SK-N-SH (cell line): ENCODE data around the gene ASTL. TPM values are rescaled to one million over a fixed set of nuclear protein-coding genes. Genes with fewer than 3 reads are reported as not detected.

Experiments
- CTCF ChIA-PET: fragments of 300-600, 350-600 bp; formaldehyde crosslinking; extraction: SDS; loops from one replicate; lab custom pipeline; 2021; lab: Yijun Ruan, JAX
- POLR2A ChIA-PET: fragments of 350-600 bp; sonication (Branson Sonifier 250); formaldehyde crosslinking; extraction: SDS; loops from one replicate; lab custom pipeline; 2020; ENCODE audit warnings: antibody characterized with exemption, inconsistent platforms; lab: Yijun Ruan, JAX
- DNase-seq: peaks from one replicate; pipeline ENCODE4 v3.0.0; 2012
- H2AFZ ChIP-seq: fragments of 200-600 bp; sonication (generic); 2 replicates; pipeline ENCODE4 v1.8.1; 2016; ENCODE audit warnings: antibody characterized with exemption, mild to moderate bottlenecking, low read depth
- H3F3A ChIP-seq: fragments of 200-600 bp; sonication (generic); replicated peaks from 2 replicates; pipeline ENCODE3; 2016; ENCODE audit warnings: antibody characterized with exemption, mild to moderate bottlenecking; ENCODE audit not compliant: insufficient read depth
- H3K27ac ChIP-seq, 2 experiments: fragments of 200-500 bp in 1 of 2; fragments of 200-600 bp in 1 of 2; sonication (Bioruptor generic) in 1 of 2; sonication (generic), shearing (Covaris generic) in 1 of 2; 2 replicates each; pipeline versions ENCODE4 v1.5.1 to v1.6.1; 2014 to 2016; ENCODE audit warnings: low read depth in 2 of 2, inconsistent platforms in 1 of 2, low read length in 1 of 2, mild to moderate bottlenecking in 1 of 2, mixed read lengths in 1 of 2
- H3K27me3 ChIP-seq: fragments of 200-600 bp; sonication (generic), shearing (Covaris generic); 2 replicates; pipeline ENCODE4 v1.6.1; 2016; ENCODE audit warnings: mixed run types; ENCODE audit not compliant: insufficient read depth
- H3K36me3 ChIP-seq, 2 experiments: fragments of 200-500 bp in 1 of 2; fragments of 200-600 bp in 1 of 2; sonication (Bioruptor generic) in 1 of 2; sonication (generic) in 1 of 2; replicated peaks in 1 of 2; 2 replicates each; pipeline versions ENCODE3 to v1.5.1; 2014 to 2016; ENCODE audit warnings: low read length in 1 of 2, mild to moderate bottlenecking in 1 of 2; ENCODE audit not compliant: insufficient read depth in 2 of 2, control insufficient read depth in 1 of 2
- H3K4me1 ChIP-seq, 2 experiments: fragments of 200-500 bp in 1 of 2; fragments of 200-600 bp in 1 of 2; sonication (Bioruptor generic) in 1 of 2; sonication (generic), shearing (Covaris generic) in 1 of 2; 2 replicates each; pipeline versions ENCODE4 v1.5.1 to v1.6.1; 2014 to 2016; ENCODE audit warnings: low read depth in 1 of 2, low read length in 1 of 2, mixed run types in 1 of 2; ENCODE audit not compliant: insufficient read depth in 2 of 2, control insufficient read depth in 1 of 2
- H3K4me2 ChIP-seq: fragments of 200-600 bp; sonication (generic), shearing (Covaris generic); 2 replicates; pipeline ENCODE4 v1.6.1; 2017; ENCODE audit warnings: mixed run types
- H3K4me3 ChIP-seq, 2 experiments: fragments of 200-500 bp in 1 of 2; fragments of 200-600 bp in 1 of 2; sonication (Bioruptor generic) in 1 of 2; sonication (generic), shearing (Covaris generic) in 1 of 2; 2 replicates each; pipeline versions ENCODE4 v1.5.1 to v1.8.1; 2014 to 2016; ENCODE audit warnings: low read depth in 2 of 2, inconsistent platforms in 1 of 2, low read length in 1 of 2, mild to moderate bottlenecking in 1 of 2, mixed read lengths in 1 of 2, moderate library complexity in 1 of 2
- H3K79me2 ChIP-seq: fragments of 200-600 bp; sonication (generic); 2 replicates; pipeline ENCODE4 v1.8.1; 2017; ENCODE audit warnings: mild to moderate bottlenecking; ENCODE audit not compliant: insufficient read depth
- H3K9ac ChIP-seq: fragments of 200-600 bp; sonication (generic); 2 replicates; pipeline ENCODE4 v1.6.1; 2017; ENCODE audit warnings: mixed run types
- H3K9me2 ChIP-seq: fragments of 200-600 bp; sonication (generic); 2 replicates; pipeline ENCODE4 v1.6.1; 2017; ENCODE audit warnings: mixed run types
- H3K9me3 ChIP-seq: fragments of 200-600 bp; sonication (generic); 2 replicates; pipeline ENCODE4 v1.6.1; 2017; ENCODE audit warnings: mixed run types, mild to moderate bottlenecking, moderate library complexity
- H4K20me1 ChIP-seq: fragments of 200-600 bp; sonication (generic); 2 replicates; pipeline ENCODE4 v1.6.1; 2017; ENCODE audit warnings: mild to moderate bottlenecking, mixed run types; ENCODE audit not compliant: insufficient read depth
- CHD2 ChIP-seq: fragments of 150-350 bp; IDR thresholded peaks from 2 replicates; pipeline ENCODE4 v1.6.1; 2018; ENCODE audit warnings: low read length; ENCODE audit not compliant: partially characterized antibody
- EP300 ChIP-seq, 2 experiments: IDR thresholded peaks; 2 replicates each; pipeline versions ENCODE4 v1.4.0 to v1.6.1; 2012; ENCODE audit warnings: borderline replicate concordance in 1 of 2, low read depth in 1 of 2, low read length in 1 of 2
- GABPA ChIP-seq: IDR thresholded peaks from 2 replicates; pipeline ENCODE4 v1.4.0; 2012; ENCODE audit warnings: low read depth, mild to moderate bottlenecking
- GATA2 ChIP-seq: sonication (generic); formaldehyde crosslinking; IDR thresholded peaks from 2 replicates; pipeline ENCODE4 v1.5.0; 2020; ENCODE audit warnings: mild to moderate bottlenecking, missing genetic modification reagents
- PBX3 ChIP-seq: IDR thresholded peaks from 2 replicates; pipeline ENCODE4; 2012
- RAD21 ChIP-seq: IDR thresholded peaks from 2 replicates; pipeline ENCODE4 v1.6.1; 2012; ENCODE audit warnings: mild to moderate bottlenecking, low read length
- RCOR1 ChIP-seq: fragments of 150-350 bp; IDR thresholded peaks from 2 replicates; pipeline ENCODE4 v1.6.1; 2017; ENCODE audit warnings: antibody characterized with exemption, low read length
- RXRA ChIP-seq: IDR thresholded peaks from 2 replicates; pipeline ENCODE4 v1.4.0; 2012; ENCODE audit warnings: low read depth, mild to moderate bottlenecking, borderline replicate concordance
- TAF1 ChIP-seq: IDR thresholded peaks from 2 replicates; pipeline ENCODE4 v1.6.1; 2012; ENCODE audit warnings: low read depth, mild to moderate bottlenecking, low read length, moderate library complexity, borderline replicate concordance
- TEAD4 ChIP-seq: IDR thresholded peaks from 2 replicates; pipeline ENCODE4 v1.4.0; 2012; ENCODE audit warnings: mild to moderate bottlenecking, borderline replicate concordance; ENCODE audit not compliant: insufficient read depth
- YY1 ChIP-seq: IDR thresholded peaks from 2 replicates; pipeline ENCODE4 v1.4.0; 2012; ENCODE audit warnings: low read depth, mild to moderate bottlenecking
- WGBS: methylation state at CpG from one replicate; pipeline ENCODE4 v1.1.6; 2017; ENCODE audit warnings: low lambda C conversion rate; 5-methylcytosine and 5-hydroxymethylcytosine counted together
- polyA plus RNA-seq, 3 experiments: library from polyadenylated mRNA; depleted of rRNA; stranded (reverse); fragments of >200 nt; gene quantifications; 2 replicates each; pipeline ENCODE4 v1.2.3, GENCODE V29; 2012
- TF ChIP-seq, protein P1 (sequence below): IDR thresholded peaks from 2 replicates; pipeline ENCODE4 v1.4.0; 2012; ENCODE audit warnings: low read depth, borderline replicate concordance
- TF ChIP-seq, protein P2 (sequence below): fragments of 150-350 bp; IDR thresholded peaks from 2 replicates; pipeline ENCODE4 v1.6.1; 2016; ENCODE audit warnings: mild to moderate bottlenecking, low read depth, low read length
- TF ChIP-seq, protein P3 (sequence below): IDR thresholded peaks from 2 replicates; pipeline ENCODE4 v1.4.0; 2012; ENCODE audit warnings: low read depth

ASTL gene
- polyA plus RNA-seq, 1 of the 3 experiments (the other 2 are of a cell fraction), result not detected

GRCh38 chr2:96124406-96125265 lies 13.7 kb downstream of the ASTL start:
- CTCF ChIA-PET, result interaction anchor here (1.0 to 2.5 kb wide), 4 partner anchors 8 to 102 kb away, joined by 4 to 12 read pairs (median 6); no protein-coding TSS in a partner anchor
- Histone ChIP-seq H3K9me2 (no peaks in the 10 kb centered on the region), H3K9ac (no peak overlapping the region), H3K27me3 (no peaks in the 10 kb centered on the region; the same call in 1 of the 2 replicates), H3K36me3 (no peaks in the 10 kb centered on the region), H3K9me3 (no peaks in the 10 kb centered on the region), H4K20me1 (no peaks in the 10 kb centered on the region), H3F3A (no peaks in the 10 kb centered on the region), H3K27ac (no peak overlapping the region), H2AFZ (no peak overlapping the region), H3K4me1 (no peaks in the 10 kb centered on the region), H3K4me3 (no peak overlapping the region), H3K79me2 (no peaks in the 10 kb centered on the region), H3K4me2 (no peak overlapping the region)
- TF ChIP-seq RXRA (no peak), EP300 (IDR thresholded peaks at IDR 0.05; ENCODE audit: borderline replicate concordance in 1 of 2, low read depth in 1 of 2, low read length in 1 of 2) (no peak), YY1 (no peak), RAD21 (no peak), CHD2 (no peak), PBX3 (no peak), GATA2 (CRISPR knock-in tag) (no peak), TEAD4 (no peak), TAF1 (no peak), RCOR1 (no peak), GABPA (no peak)
- TF ChIP-seq, protein P1, sequence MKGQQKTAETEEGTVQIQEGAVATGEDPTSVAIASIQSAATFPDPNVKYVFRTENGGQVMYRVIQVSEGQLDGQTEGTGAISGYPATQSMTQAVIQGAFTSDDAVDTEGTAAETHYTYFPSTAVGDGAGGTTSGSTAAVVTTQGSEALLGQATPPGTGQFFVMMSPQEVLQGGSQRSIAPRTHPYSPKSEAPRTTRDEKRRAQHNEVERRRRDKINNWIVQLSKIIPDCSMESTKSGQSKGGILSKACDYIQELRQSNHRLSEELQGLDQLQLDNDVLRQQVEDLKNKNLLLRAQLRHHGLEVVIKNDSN, result no peak
- TF ChIP-seq, protein P2, sequence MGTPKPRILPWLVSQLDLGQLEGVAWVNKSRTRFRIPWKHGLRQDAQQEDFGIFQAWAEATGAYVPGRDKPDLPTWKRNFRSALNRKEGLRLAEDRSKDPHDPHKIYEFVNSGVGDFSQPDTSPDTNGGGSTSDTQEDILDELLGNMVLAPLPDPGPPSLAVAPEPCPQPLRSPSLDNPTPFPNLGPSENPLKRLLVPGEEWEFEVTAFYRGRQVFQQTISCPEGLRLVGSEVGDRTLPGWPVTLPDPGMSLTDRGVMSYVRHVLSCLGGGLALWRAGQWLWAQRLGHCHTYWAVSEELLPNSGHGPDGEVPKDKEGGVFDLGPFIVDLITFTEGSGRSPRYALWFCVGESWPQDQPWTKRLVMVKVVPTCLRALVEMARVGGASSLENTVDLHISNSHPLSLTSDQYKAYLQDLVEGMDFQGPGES, result no peak
- no peak for DNase-seq
- WGBS, result 67% methylated on average over 12 of the region's 14 CpGs
- POLR2A ChIA-PET, result no interaction called here

DNA sequence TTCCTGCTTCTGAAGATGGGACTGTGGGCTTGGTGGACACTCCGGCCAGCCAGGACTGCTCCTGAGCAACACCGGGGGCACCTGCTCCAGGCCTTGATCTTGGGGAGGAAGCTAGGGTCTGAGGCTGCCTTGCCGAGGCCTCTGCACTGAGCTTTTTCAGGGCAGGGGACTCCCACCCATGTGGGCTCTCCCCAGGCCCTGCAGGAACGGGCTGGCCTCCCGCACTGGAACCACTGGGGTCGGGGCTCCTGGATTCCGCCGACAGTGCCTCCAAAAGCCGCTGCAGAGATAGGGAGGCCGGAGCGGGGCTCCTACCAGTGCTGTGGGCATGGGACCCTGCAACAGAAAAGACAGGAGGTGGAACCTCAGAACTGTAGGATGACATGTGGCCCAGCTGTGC lies 14.4 kb downstream of the ASTL start:
- no peaks in the 10 kb centered on the region for H3F3A ChIP-seq

More for the DNA sequence above, 14.4 kb downstream of the ASTL start:
- Histone ChIP-seq H3K27ac (no peak overlapping the region), H3K9ac (no peak overlapping the region), H3K4me1 (no peaks in the 10 kb centered on the region; a peak in 1 of 4 replicates), H3K4me2 (no peak overlapping the region), H3K9me3 (no peaks in the 10 kb centered on the region), H3K27me3 (no peaks in the 10 kb centered on the region; the same call in 1 of the 2 replicates), H3K36me3 (no peaks in the 10 kb centered on the region), H3K79me2 (no peaks in the 10 kb centered on the region), H4K20me1 (no peaks in the 10 kb centered on the region), H3K4me3 (no peak overlapping the region), H2AFZ (no peak overlapping the region), H3K9me2 (no peaks in the 10 kb centered on the region)
- ChIA-PET CTCF (interaction anchor here (1.0 to 2.5 kb wide), 2 partner anchors 50 to 102 kb away, joined by 8 to 12 read pairs; no protein-coding TSS in a partner anchor), POLR2A (no interaction called here)
- DNase-seq, result no peak
- WGBS, result 80% methylated on average over 1 of the region's 11 CpGs
- TF ChIP-seq, protein P3, sequence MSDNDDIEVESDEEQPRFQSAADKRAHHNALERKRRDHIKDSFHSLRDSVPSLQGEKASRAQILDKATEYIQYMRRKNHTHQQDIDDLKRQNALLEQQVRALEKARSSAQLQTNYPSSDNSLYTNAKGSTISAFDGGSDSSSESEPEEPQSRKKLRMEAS, result no peak
- TF ChIP-seq, all 33 proteins: peak for 0
